NCI-H460 (cell line): ENCODE measurements around the gene NTM. TPM values are rescaled to one million over a fixed set of nuclear protein-coding genes. Genes with fewer than 3 reads are reported as not detected.
A peak's percentile ranks its signal among the peaks of the same experiment; 100 is the strongest.

Experiments
- DNase-seq: peaks from one replicate; pipeline ENCODE4 v3.0.0-alpha.2; 2016; ENCODE audit warnings: low read depth; ENCODE audit errors: extremely low read depth
- total RNA-seq: library from RNA; depleted of rRNA; stranded (reverse); fragments of >200 nt; shearing (Covaris generic); gene quantifications from 2 replicates; pipeline ENCODE4 v1.2.3, GENCODE V29; 2014

NTM gene
- total RNA-seq, 1 experiment from 2014 or later, result 3.7 TPM

GRCh38 chr11:131693756-131694155 is 323.3 kb downstream of the NTM start:
- DNase-seq, result no peak

GRCh38 chr11:131694526-131695424 is 324.4 kb downstream of the NTM start:
- peak; percentile 69 for DNase-seq

- no peak for DNase-seq
Observed at GRCh38 chr11:131695889-131696429, 325.5 kb downstream of the NTM start.

GRCh38 chr11:131696690-131697089 is 326.3 kb downstream of the NTM start:
- no peak for DNase-seq

- DNase-seq, result no peak
Observed at GRCh38 chr11:131703311-131703710, 332.9 kb downstream of the NTM start.

GRCh38 chr11:131704682-131705081 is 334.3 kb downstream of the NTM start:
- no peak for DNase-seq

- DNase-seq, result no peak
Observed at GRCh38 chr11:131710511-131710910, 340.1 kb downstream of the NTM start.

- DNase-seq, result no peak
Observed at GRCh38 chr11:131712897-131713296, 342.5 kb downstream of the NTM start.

GRCh38 chr11:131713529-131714134 is 343.2 kb downstream of the NTM start:
- DNase-seq, result no peak

GRCh38 chr11:131717616-131718015 is 347.2 kb downstream of the NTM start:
- no peak for DNase-seq

GRCh38 chr11:131723088-131723487 is 352.7 kb downstream of the NTM start:
- no peak for DNase-seq

- DNase-seq, result no peak
Observed at GRCh38 chr11:131724436-131724975, 354.1 kb downstream of the NTM start.

GRCh38 chr11:131734871-131735270 is 364.5 kb downstream of the NTM start:
- no peak for DNase-seq

- DNase-seq, result no peak
Observed at GRCh38 chr11:131737357-131737756, 366.9 kb downstream of the NTM start.

- no peak for DNase-seq
Observed at GRCh38 chr11:131739243-131739882, 368.9 kb downstream of the NTM start.

- no peak for DNase-seq
Observed at GRCh38 chr11:131744847-131745246, 374.4 kb downstream of the NTM start.

GRCh38 chr11:131745405-131745804 is 375.0 kb downstream of the NTM start:
- no peak for DNase-seq

GRCh38 chr11:131746201-131746600 is 375.8 kb downstream of the NTM start:
- DNase-seq, result no peak

GRCh38 chr11:131748151-131749050 is 378.0 kb downstream of the NTM start:
- DNase-seq, result peak; percentile 36

- no peak for DNase-seq
Observed at GRCh38 chr11:131749101-131749500, 378.7 kb downstream of the NTM start.
